Neural cell (in vitro differentiated cells): ENCODE results near the gene PCDH9.

Experiments used
- EP300 ChIP-seq: fragments of 450-650 bp; conservative IDR thresholded peaks from 2 replicates; pipeline ENCODE4 v1.6.1; 2014; ENCODE audit warnings: antibody characterized with exemption, mild to moderate bottlenecking, moderate library complexity; ENCODE audit not compliant: poor library complexity, severe bottlenecking
- MXI1 ChIP-seq: fragments of 450-650 bp; conservative IDR thresholded peaks from 2 replicates; pipeline ENCODE4 v1.6.1; 2014; ENCODE audit warnings: antibody characterized with exemption, mild to moderate bottlenecking; ENCODE audit not compliant: poor library complexity, severe bottlenecking
- RAD21 ChIP-seq: fragments of 450-650 bp; conservative IDR thresholded peaks from 2 replicates; pipeline ENCODE4 v1.6.1; 2014; ENCODE audit warnings: antibody characterized with exemption, mild to moderate bottlenecking, moderate library complexity
- TF ChIP-seq, protein P1 (sequence below): IDR thresholded peaks from 2 replicates; pipeline ENCODE4 v1.6.1; 2012; ENCODE audit warnings: borderline replicate concordance

DNA sequence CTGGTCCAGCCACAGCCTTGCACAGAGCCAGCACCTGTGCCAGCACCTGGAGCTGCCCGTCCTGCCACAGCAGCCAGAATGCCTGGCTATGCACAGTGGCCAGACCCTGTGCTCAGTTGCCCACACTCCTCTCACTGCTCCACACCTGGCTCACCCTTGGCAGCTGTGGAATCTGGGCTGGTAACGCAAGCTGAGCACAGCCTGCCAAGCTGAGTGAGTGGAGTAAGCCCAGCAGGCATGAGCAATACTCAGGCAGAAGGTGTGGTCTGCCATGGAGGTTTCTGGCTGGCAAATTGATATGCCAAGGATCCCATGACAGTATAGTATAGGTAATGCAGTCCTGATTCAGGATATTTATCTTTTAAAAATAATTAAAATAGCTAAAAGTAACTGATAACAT, 122.2 kb downstream of the PCDH9 start:
- no peak for TF ChIP-seq MXI1
- TF ChIP-seq, protein P1, sequence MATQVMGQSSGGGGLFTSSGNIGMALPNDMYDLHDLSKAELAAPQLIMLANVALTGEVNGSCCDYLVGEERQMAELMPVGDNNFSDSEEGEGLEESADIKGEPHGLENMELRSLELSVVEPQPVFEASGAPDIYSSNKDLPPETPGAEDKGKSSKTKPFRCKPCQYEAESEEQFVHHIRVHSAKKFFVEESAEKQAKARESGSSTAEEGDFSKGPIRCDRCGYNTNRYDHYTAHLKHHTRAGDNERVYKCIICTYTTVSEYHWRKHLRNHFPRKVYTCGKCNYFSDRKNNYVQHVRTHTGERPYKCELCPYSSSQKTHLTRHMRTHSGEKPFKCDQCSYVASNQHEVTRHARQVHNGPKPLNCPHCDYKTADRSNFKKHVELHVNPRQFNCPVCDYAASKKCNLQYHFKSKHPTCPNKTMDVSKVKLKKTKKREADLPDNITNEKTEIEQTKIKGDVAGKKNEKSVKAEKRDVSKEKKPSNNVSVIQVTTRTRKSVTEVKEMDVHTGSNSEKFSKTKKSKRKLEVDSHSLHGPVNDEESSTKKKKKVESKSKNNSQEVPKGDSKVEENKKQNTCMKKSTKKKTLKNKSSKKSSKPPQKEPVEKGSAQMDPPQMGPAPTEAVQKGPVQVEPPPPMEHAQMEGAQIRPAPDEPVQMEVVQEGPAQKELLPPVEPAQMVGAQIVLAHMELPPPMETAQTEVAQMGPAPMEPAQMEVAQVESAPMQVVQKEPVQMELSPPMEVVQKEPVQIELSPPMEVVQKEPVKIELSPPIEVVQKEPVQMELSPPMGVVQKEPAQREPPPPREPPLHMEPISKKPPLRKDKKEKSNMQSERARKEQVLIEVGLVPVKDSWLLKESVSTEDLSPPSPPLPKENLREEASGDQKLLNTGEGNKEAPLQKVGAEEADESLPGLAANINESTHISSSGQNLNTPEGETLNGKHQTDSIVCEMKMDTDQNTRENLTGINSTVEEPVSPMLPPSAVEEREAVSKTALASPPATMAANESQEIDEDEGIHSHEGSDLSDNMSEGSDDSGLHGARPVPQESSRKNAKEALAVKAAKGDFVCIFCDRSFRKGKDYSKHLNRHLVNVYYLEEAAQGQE, result no peak
- TF ChIP-seq RAD21, result no peak
- TF ChIP-seq EP300, result no peak
